Neural cell (in vitro differentiated cells): ENCODE results near the gene FRK. TPM values are rescaled to one million over a fixed set of nuclear protein-coding genes. Genes with fewer than 3 reads are reported as not detected.
A peak's percentile ranks its signal among the peaks of the same experiment; 100 is the strongest.

Experiments
- H2AFZ ChIP-seq: fragments of 200-600, 300-800 bp; sonication (generic), shearing (Covaris generic); 2 replicates; pipeline ENCODE4 v1.6.0; 2014; ENCODE audit warnings: low read depth, mild to moderate bottlenecking, antibody characterized with exemption, low read length, moderate library complexity
- H3F3A ChIP-seq: fragments of 200-600 bp; shearing (Covaris generic); 2 replicates; pipeline ENCODE4 v1.6.1; 2016; ENCODE audit warnings: mild to moderate bottlenecking, moderate library complexity, mixed read lengths, antibody characterized with exemption, low read length; ENCODE audit not compliant: insufficient read depth, poor library complexity, severe bottlenecking
- H3K27ac ChIP-seq: fragments of 200-600, 300-800 bp; sonication (generic), shearing (Covaris generic); 2 replicates; pipeline ENCODE4 v1.5.1; 2014; ENCODE audit warnings: mild to moderate bottlenecking, low read length, moderate library complexity
- H3K27me3 ChIP-seq: fragments of 300-800, 200-600 bp; sonication (generic), shearing (Covaris generic); 2 replicates; pipeline ENCODE4 v1.6.0; 2014; ENCODE audit warnings: mild to moderate bottlenecking, low read depth, low read length, moderate library complexity; ENCODE audit not compliant: insufficient read depth
- H3K36me3 ChIP-seq: fragments of 300-800, 200-600 bp; sonication (generic), shearing (Covaris generic); 2 replicates; pipeline ENCODE4 v1.5.1; 2014; ENCODE audit warnings: mild to moderate bottlenecking, antibody characterized with exemption, low read length, moderate library complexity; ENCODE audit not compliant: insufficient read depth
- H3K4me2 ChIP-seq: fragments of 300-800, 200-600 bp; sonication (generic), shearing (Covaris generic); 2 replicates; pipeline ENCODE4 v1.6.0; 2014; ENCODE audit warnings: mild to moderate bottlenecking, low read length
- H3K4me3 ChIP-seq: fragments of 300-800, 200-600 bp; sonication (generic), shearing (Covaris generic); 2 replicates; pipeline ENCODE4 v1.5.1; 2014; ENCODE audit warnings: mild to moderate bottlenecking, low read length, moderate library complexity
- H3K79me2 ChIP-seq: fragments of 200-600 bp; shearing (Covaris generic); replicated peaks from 2 replicates; pipeline ENCODE4 v1.6.0; 2014; ENCODE audit warnings: mild to moderate bottlenecking, low read length, moderate library complexity; ENCODE audit not compliant: insufficient read depth
- H3K9ac ChIP-seq: fragments of 300-800, 200-600 bp; sonication (generic), shearing (Covaris generic); 2 replicates; pipeline ENCODE4 v1.6.1; 2016; ENCODE audit warnings: mild to moderate bottlenecking, low read length, mixed read lengths
- H3K9me2 ChIP-seq: fragments of 200-600 bp; shearing (Covaris generic); 2 replicates; pipeline ENCODE4 v1.6.1; 2016; ENCODE audit warnings: mild to moderate bottlenecking, low read length, mixed read lengths; ENCODE audit not compliant: insufficient read depth
- H3K9me3 ChIP-seq: fragments of 200-600, 300-800 bp; sonication (generic), shearing (Covaris generic); 2 replicates; pipeline ENCODE4 v1.6.1; 2016; ENCODE audit warnings: mild to moderate bottlenecking, mixed run types, low read length, moderate library complexity, mixed read lengths
- H4K20me1 ChIP-seq: fragments of 200-600 bp; shearing (Covaris generic); 2 replicates; pipeline ENCODE4 v1.6.1; 2016; ENCODE audit warnings: mild to moderate bottlenecking, mixed run types; ENCODE audit not compliant: insufficient read depth
- EP300 ChIP-seq: fragments of 450-650 bp; conservative IDR thresholded peaks from 2 replicates; pipeline ENCODE4 v1.6.1; 2014; ENCODE audit warnings: antibody characterized with exemption, mild to moderate bottlenecking, moderate library complexity; ENCODE audit not compliant: poor library complexity, severe bottlenecking
- EZH2 ChIP-seq: fragments of 200-600, 300-800 bp; shearing (Covaris generic), sonication (generic); IDR thresholded peaks from 2 replicates; pipeline ENCODE4 v1.6.1; 2014; ENCODE audit warnings: antibody characterized with exemption, low read length, borderline replicate concordance, mild to moderate bottlenecking; ENCODE audit not compliant: insufficient read depth, poor library complexity, severe bottlenecking
- MXI1 ChIP-seq: fragments of 450-650 bp; conservative IDR thresholded peaks from 2 replicates; pipeline ENCODE4 v1.6.1; 2014; ENCODE audit warnings: antibody characterized with exemption, mild to moderate bottlenecking; ENCODE audit not compliant: poor library complexity, severe bottlenecking
- POLR2AphosphoS5 ChIP-seq: IDR thresholded peaks from 2 replicates; pipeline ENCODE4 v1.6.1; 2012
- RAD21 ChIP-seq: fragments of 450-650 bp; conservative IDR thresholded peaks from 2 replicates; pipeline ENCODE4 v1.6.1; 2014; ENCODE audit warnings: antibody characterized with exemption, mild to moderate bottlenecking, moderate library complexity
- SMC3 ChIP-seq: fragments of 450-650 bp; conservative IDR thresholded peaks from 2 replicates; pipeline ENCODE4 v1.6.1; 2014; ENCODE audit warnings: antibody characterized with exemption, mild to moderate bottlenecking, moderate library complexity; ENCODE audit not compliant: poor library complexity
- TAF1 ChIP-seq: IDR thresholded peaks from 2 replicates; pipeline ENCODE4 v1.6.1; 2012; ENCODE audit warnings: low read depth
- polyA plus RNA-seq: library from polyadenylated mRNA; depleted of rRNA; stranded (reverse); fragments of >200 nt; gene quantifications from 2 replicates; pipeline ENCODE4 v1.2.3, GENCODE V29; 2014
- TF ChIP-seq, protein P1 (sequence below): IDR thresholded peaks from 2 replicates; pipeline ENCODE4 v1.6.1; 2012; ENCODE audit warnings: borderline replicate concordance
- TF ChIP-seq, protein P2 (sequence below): fragments of 450-650 bp; IDR thresholded peaks from 2 replicates; pipeline ENCODE4 v1.5.1; 2014; ENCODE audit warnings: antibody characterized with exemption, mild to moderate bottlenecking, moderate library complexity; ENCODE audit not compliant: poor library complexity, severe bottlenecking

Gene FRK
- polyA plus RNA-seq, 1 donor from 2014 or later, result not detected

DNA sequence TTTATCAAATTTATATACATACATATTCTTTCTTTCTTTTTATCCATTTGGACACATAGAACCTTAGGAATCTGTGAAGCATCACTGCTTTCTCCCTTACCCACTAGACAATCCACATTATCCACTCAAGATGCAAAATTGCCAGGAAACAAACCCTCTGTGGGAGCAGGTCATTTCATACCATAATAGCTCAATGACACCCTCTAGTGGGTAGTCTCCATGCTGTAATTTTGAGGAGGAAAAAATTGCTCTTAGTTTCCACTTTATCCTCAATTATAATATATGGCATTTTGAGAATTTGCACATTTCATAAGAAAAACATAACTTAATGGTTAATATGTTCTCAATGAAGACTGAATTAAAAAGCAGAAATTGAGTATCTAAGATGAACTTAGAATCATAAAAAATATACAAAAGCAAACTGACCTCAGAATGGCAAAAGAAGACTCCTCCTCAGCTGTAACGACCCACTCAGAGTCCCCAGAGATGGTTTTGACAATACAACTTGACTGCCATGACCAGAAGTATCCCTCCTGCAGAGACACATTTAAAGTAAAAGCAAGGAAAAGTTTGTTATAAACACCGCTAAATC is 164.1 kb downstream of the FRK start:
- Histone ChIP-seq H3K9me3 (no peaks in the 10 kb centered on the region), H4K20me1 (no peaks in the 10 kb centered on the region), H3K9ac (no peak overlapping the region), H3K27me3 (no peaks in the 10 kb centered on the region), H3K36me3 (no peaks in the 10 kb centered on the region), H3K4me3 (no peak overlapping the region), H3F3A (no peaks in the 10 kb centered on the region), H3K27ac (no peak overlapping the region), H3K79me2 (no peaks in the 10 kb centered on the region), H3K4me2 (no peak overlapping the region), H2AFZ (no peak overlapping the region), H3K9me2 (no peaks in the 10 kb centered on the region)
- TF ChIP-seq, protein P1, sequence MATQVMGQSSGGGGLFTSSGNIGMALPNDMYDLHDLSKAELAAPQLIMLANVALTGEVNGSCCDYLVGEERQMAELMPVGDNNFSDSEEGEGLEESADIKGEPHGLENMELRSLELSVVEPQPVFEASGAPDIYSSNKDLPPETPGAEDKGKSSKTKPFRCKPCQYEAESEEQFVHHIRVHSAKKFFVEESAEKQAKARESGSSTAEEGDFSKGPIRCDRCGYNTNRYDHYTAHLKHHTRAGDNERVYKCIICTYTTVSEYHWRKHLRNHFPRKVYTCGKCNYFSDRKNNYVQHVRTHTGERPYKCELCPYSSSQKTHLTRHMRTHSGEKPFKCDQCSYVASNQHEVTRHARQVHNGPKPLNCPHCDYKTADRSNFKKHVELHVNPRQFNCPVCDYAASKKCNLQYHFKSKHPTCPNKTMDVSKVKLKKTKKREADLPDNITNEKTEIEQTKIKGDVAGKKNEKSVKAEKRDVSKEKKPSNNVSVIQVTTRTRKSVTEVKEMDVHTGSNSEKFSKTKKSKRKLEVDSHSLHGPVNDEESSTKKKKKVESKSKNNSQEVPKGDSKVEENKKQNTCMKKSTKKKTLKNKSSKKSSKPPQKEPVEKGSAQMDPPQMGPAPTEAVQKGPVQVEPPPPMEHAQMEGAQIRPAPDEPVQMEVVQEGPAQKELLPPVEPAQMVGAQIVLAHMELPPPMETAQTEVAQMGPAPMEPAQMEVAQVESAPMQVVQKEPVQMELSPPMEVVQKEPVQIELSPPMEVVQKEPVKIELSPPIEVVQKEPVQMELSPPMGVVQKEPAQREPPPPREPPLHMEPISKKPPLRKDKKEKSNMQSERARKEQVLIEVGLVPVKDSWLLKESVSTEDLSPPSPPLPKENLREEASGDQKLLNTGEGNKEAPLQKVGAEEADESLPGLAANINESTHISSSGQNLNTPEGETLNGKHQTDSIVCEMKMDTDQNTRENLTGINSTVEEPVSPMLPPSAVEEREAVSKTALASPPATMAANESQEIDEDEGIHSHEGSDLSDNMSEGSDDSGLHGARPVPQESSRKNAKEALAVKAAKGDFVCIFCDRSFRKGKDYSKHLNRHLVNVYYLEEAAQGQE, result no peak
- TF ChIP-seq RAD21 (peak; percentile 94), TAF1 (no peak), SMC3 (peak; percentile 93), POLR2AphosphoS5 (no peak), EP300 (no peak), EZH2 (no peak), MXI1 (no peak)
- TF ChIP-seq, protein P2, sequence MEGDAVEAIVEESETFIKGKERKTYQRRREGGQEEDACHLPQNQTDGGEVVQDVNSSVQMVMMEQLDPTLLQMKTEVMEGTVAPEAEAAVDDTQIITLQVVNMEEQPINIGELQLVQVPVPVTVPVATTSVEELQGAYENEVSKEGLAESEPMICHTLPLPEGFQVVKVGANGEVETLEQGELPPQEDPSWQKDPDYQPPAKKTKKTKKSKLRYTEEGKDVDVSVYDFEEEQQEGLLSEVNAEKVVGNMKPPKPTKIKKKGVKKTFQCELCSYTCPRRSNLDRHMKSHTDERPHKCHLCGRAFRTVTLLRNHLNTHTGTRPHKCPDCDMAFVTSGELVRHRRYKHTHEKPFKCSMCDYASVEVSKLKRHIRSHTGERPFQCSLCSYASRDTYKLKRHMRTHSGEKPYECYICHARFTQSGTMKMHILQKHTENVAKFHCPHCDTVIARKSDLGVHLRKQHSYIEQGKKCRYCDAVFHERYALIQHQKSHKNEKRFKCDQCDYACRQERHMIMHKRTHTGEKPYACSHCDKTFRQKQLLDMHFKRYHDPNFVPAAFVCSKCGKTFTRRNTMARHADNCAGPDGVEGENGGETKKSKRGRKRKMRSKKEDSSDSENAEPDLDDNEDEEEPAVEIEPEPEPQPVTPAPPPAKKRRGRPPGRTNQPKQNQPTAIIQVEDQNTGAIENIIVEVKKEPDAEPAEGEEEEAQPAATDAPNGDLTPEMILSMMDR, result peak; percentile 90

DNA sequence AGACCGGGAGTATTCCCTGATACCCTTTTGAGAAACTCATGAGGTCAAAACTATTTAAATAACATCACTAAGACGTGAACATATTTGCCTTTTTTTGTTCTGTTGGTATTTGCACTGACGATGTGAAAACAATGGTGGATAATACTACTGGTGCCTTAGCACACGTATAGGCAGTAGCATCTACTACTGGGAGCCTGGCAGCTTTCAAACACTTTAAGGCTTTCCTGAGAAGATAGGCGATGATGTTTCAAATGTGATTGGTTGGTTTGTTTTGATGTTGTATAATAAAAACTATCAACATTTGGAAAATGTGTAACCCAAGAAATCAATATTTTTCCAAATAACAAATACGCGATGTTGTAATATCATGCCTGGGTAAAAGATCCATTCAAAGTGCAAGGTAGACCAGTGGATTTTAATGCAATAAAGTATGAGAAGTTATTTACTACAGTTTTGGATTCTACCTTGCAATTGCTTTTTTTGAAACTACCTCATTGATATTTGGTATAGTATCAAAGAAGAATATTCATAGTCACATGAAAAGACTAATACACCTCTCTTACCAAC is 166.2 kb downstream of the FRK start:
- Histone ChIP-seq H2AFZ (no peak overlapping the region), H3K9ac (no peak overlapping the region), H3K9me2 (no peaks in the 10 kb centered on the region), H3K4me3 (no peak overlapping the region), H3F3A (no peaks in the 10 kb centered on the region), H3K4me2 (no peak overlapping the region), H3K27ac (no peak overlapping the region), H3K27me3 (no peaks in the 10 kb centered on the region), H3K79me2 (no peaks in the 10 kb centered on the region), H3K9me3 (no peaks in the 10 kb centered on the region), H3K36me3 (no peaks in the 10 kb centered on the region), H4K20me1 (no peaks in the 10 kb centered on the region)
- no peak for TF ChIP-seq TAF1
- no peak for TF ChIP-seq POLR2AphosphoS5
- no peak for TF ChIP-seq EP300
- TF ChIP-seq, protein P1, result no peak
- TF ChIP-seq SMC3, result no peak
- TF ChIP-seq, protein P2, result no peak
- TF ChIP-seq RAD21, result no peak
- no peak for TF ChIP-seq EZH2
- TF ChIP-seq MXI1, result no peak
